HepG2 (cell line): Measurements from ENCODE around the gene CAVIN2. TPM values are rescaled to one million over a fixed set of nuclear protein-coding genes. Genes with fewer than 3 reads are reported as not detected.
"Not testable (repeated sequence)": the region's sequence is repeated elsewhere in the genome, so short reads cannot be mapped to it uniquely, and the experiment has no call there.

ENCODE experiments used
- ATAC-seq: fragments of 200-7000 bp; cut with Tn5 transposase; 3 replicates; pipeline ENCODE4 v1.9.1; 2020; ENCODE audit warnings: mild to moderate bottlenecking, moderate library complexity
- BruUV-seq: library from RNA; stranded (reverse); fragments of 400-500 nt; replicated peaks from 2 replicates; lab custom pipeline; 2021; lab: Mats Ljungman, UMichigan
- CTCF ChIA-PET: fragments of 300-600 bp; formaldehyde crosslinking; extraction: SDS; loops from one replicate; lab custom pipeline; 2021; ENCODE audit warnings: low total read pairs, inconsistent platforms, low intra/inter-chr PET ratio; lab: Yijun Ruan, JAX
- POLR2A ChIA-PET: fragments of 350-600 bp; sonication (Branson Sonifier 250); formaldehyde crosslinking; loops from one replicate; lab custom pipeline; 2020; ENCODE audit warnings: antibody characterized with exemption, inconsistent platforms; lab: Yijun Ruan, JAX
- DNase-seq: peaks from one replicate; pipeline ENCODE4 v3.0.0-alpha.2; 2015; ENCODE audit warnings: low spot score
- FAIRE-seq: peaks from 3 replicates; lab custom pipeline; 2011; peaks lifted over from hg19 to GRCh38; lab: Jason Lieb, UNC
- H2AFZ ChIP-seq: one replicate; pipeline ENCODE4 v1.6.1; 2011; ENCODE audit warnings: low read length, inconsistent platforms
- H3K27ac ChIP-seq: fragments of 300-600 bp; 3 replicates; pipeline ENCODE4 v1.8.0; 2011; ENCODE audit warnings: mixed run types, mild to moderate bottlenecking, mixed read lengths, low read length, inconsistent platforms; ENCODE audit not compliant: insufficient read depth; ENCODE audit errors: extremely low read length
- H3K27me3 ChIP-seq, 2 experiments: fragments of 200-600 bp in 1 of 2; 2 replicates in 1 of 2; 3 replicates in 1 of 2; pipeline versions ENCODE4 v1.6.0 to v1.8.0; 2011; ENCODE audit warnings: low read length in 2 of 2, mild to moderate bottlenecking in 2 of 2, moderate library complexity in 2 of 2, inconsistent platforms in 1 of 2; ENCODE audit not compliant: insufficient read depth in 2 of 2, control insufficient read depth in 1 of 2
- H3K36me3 ChIP-seq, 2 experiments: fragments of 200-600 bp in 1 of 2; replicated peaks in 1 of 2; 2 replicates in 1 of 2; 3 replicates in 1 of 2; pipeline versions ENCODE4 v1.5.1 to v1.8.0; 2011; ENCODE audit warnings: low read length in 2 of 2, inconsistent platforms in 1 of 2; ENCODE audit not compliant: insufficient read depth in 2 of 2, control insufficient read depth in 1 of 2
- H3K4me1 ChIP-seq: 2 replicates; pipeline ENCODE4 v1.5.1; 2012; ENCODE audit warnings: low read length, inconsistent platforms; ENCODE audit not compliant: insufficient read depth
- H3K4me2 ChIP-seq: 2 replicates; pipeline ENCODE4 v1.6.0; 2011; ENCODE audit warnings: low read depth, low read length, inconsistent platforms
- H3K4me3 ChIP-seq, 3 experiments: fragments of 200-600 bp in 1 of 3; sonication (generic), shearing (Covaris generic) in 1 of 3; replicated peaks in 1 of 3; 2 replicates each; pipeline ENCODE4 v1.5.1; 2011 to 2016; ENCODE audit warnings: low read length in 3 of 3, inconsistent platforms in 2 of 3, low read depth in 2 of 3, mild to moderate bottlenecking in 2 of 3, control low read depth in 1 of 3, mixed read lengths in 1 of 3; ENCODE audit not compliant: insufficient read depth in 1 of 3
- H3K79me2 ChIP-seq: one replicate; pipeline ENCODE4 v1.6.1; 2011; ENCODE audit warnings: low read length, inconsistent platforms; ENCODE audit not compliant: insufficient read depth
- H3K9ac ChIP-seq: 2 replicates; pipeline ENCODE4 v1.6.0; 2011; ENCODE audit warnings: mild to moderate bottlenecking, low read depth, low read length, inconsistent platforms; ENCODE audit not compliant: insufficient read depth
- H3K9me3 ChIP-seq: 2 replicates; pipeline ENCODE4 v1.5.1; 2012; ENCODE audit warnings: mild to moderate bottlenecking, low read length
- H4K20me1 ChIP-seq: 2 replicates; pipeline ENCODE4 v1.6.0; 2011; ENCODE audit warnings: inconsistent platforms, mild to moderate bottlenecking, low read length, moderate library complexity; ENCODE audit not compliant: insufficient read depth
- WGBS: methylation state at CpG from one replicate; pipeline ENCODE4 v1.1.6; 2017; ENCODE audit warnings: low lambda C conversion rate; 5-methylcytosine and 5-hydroxymethylcytosine counted together
- in situ Hi-C: cut with HindIII; loops from 2 replicates; pipeline ENCODE4 v1.10.0; 2017; ENCODE audit warnings: low pct_unique_long_range_greater_than_20kb; ENCODE audit not compliant: extremely low pct_ligation_motif_present
- intact Hi-C: fragments of 100-400 bp; cut with micrococcal nuclease; formaldehyde crosslinking; loops from one replicate; pipeline ENCODE4 v1.10.0; 2022; ENCODE audit not compliant: unreplicated experiment
- polyA plus RNA-seq, 8 experiments: library from polyadenylated mRNA; depleted of rRNA in 3 of 8; stranded (reverse) in 7 of 8; unstranded in 1 of 8; fragments of >200 nt; fragmentation: Illumina TruSeq in 4 of 8; extraction: Trizol in 4 of 8; gene quantifications; 2 replicates each; pipeline versions ENCODE4 v1.2.1 to v1.2.3, GENCODE V29; 2011 to 2016; ENCODE audit warnings: low read depth in 4 of 8, missing spikeins in 1 of 8, mixed read lengths in 1 of 8; ENCODE audit not compliant: insufficient read depth in 1 of 8
- total RNA-seq, 5 experiments: library from RNA; depleted of rRNA; stranded (reverse); fragments of >200 nt; fragmentation: Illumina TruSeq; extraction: Trizol; gene quantifications; 2 replicates each; pipeline ENCODE4 v1.2.3, GENCODE V29; 2016; ENCODE audit warnings: low read depth in 1 of 5
- TF ChIP-seq, protein P1 (sequence below): fragments of 450-650 bp; IDR thresholded peaks from 2 replicates; pipeline ENCODE4 v1.6.1; 2016

CAVIN2 gene
- total and polyA plus RNA-seq, 2 of the 13 experiments (the other 11 are each of a cell fraction or from before 2014, with no cell fraction given), result 7.6 to 38.8 TPM

DNA sequence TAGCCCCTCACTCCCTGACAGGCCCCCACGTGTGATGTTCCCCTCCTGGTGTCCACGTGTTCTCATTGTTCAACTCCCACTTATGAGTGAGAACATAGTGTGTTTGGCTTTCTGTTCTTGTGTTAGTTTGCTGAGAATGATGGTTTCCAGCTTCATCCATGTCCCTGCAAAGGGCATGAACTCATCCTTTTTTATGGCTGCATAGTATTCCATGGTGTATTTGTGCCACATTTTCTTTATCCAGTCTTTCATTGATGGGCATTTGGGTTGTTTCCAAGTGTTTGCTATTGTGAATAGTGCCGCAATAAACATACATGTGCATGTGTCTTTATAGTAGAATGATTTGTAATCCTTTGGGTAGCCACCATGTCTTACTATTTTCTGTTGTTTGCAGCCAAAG, 61.2 kb downstream of the CAVIN2 start:
- H3K9ac ChIP-seq, CTCF ChIA-PET, H2AFZ ChIP-seq, FAIRE-seq, ATAC-seq, H3K4me3 ChIP-seq, H3K27ac ChIP-seq, H4K20me1 ChIP-seq, intact Hi-C loops, BruUV-seq, H3K79me2 ChIP-seq, in situ Hi-C loops, H3K4me2 ChIP-seq, H3K27me3 ChIP-seq, H3K4me1 ChIP-seq, POLR2A ChIA-PET, DNase-seq, H3K36me3 ChIP-seq, H3K9me3 ChIP-seq: not testable (repeated sequence)
- WGBS, result 19% methylated on average over 3 of the region's 3 CpGs
- TF ChIP-seq, protein P1, sequence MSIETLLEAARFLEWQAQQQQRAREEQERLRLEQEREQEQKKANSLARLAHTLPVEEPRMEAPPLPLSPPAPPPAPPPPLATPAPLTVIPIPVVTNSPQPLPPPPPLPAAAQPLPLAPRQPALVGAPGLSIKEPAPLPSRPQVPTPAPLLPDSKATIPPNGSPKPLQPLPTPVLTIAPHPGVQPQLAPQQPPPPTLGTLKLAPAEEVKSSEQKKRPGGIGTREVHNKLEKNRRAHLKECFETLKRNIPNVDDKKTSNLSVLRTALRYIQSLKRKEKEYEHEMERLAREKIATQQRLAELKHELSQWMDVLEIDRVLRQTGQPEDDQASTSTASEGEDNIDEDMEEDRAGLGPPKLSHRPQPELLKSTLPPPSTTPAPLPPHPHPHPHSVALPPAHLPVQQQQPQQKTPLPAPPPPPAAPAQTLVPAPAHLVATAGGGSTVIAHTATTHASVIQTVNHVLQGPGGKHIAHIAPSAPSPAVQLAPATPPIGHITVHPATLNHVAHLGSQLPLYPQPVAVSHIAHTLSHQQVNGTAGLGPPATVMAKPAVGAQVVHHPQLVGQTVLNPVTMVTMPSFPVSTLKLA, result peak; percentile 80; the same call in 1 of the 2 replicates

Other genes with a start within 250 kb of the CAVIN2 start
- 4.9 and 14.9 TPM in 2 replicates for gene NABP1, start 169.0 kb downstream of the CAVIN2 start, total RNA-seq (2016; rRNA removed; fragmentation: Illumina TruSeq; extraction: Trizol)
- 19.8 and 24.2 TPM in 2 replicates for gene NABP1, start 169.0 kb downstream of the CAVIN2 start, polyA plus RNA-seq (2011; rRNA removed)